Peyer's patch (tissue), 4 donors: ENCODE results near the gene HEXA.

Source experiments
- POLR2A ChIP-seq, 2 donors: fragments of 450-650 bp; IDR thresholded peaks; one replicate each; pipeline ENCODE4 v1.5.1; 2017; ENCODE audit warnings: antibody characterized with exemption in 2 of 2, mild to moderate bottlenecking in 2 of 2, moderate library complexity in 2 of 2
- TF ChIP-seq, protein P1 (sequence below), 6 experiments: fragments of 450-650 bp in 4 of 6; fragments of 200-600 bp in 2 of 6; sonication (generic) in 1 of 6; IDR thresholded peaks; one replicate each; pipeline ENCODE4 v1.5.1; 2017 to 2019; ENCODE audit warnings: antibody characterized with exemption in 6 of 6, mild to moderate bottlenecking in 3 of 6, moderate library complexity in 1 of 6

DNA sequence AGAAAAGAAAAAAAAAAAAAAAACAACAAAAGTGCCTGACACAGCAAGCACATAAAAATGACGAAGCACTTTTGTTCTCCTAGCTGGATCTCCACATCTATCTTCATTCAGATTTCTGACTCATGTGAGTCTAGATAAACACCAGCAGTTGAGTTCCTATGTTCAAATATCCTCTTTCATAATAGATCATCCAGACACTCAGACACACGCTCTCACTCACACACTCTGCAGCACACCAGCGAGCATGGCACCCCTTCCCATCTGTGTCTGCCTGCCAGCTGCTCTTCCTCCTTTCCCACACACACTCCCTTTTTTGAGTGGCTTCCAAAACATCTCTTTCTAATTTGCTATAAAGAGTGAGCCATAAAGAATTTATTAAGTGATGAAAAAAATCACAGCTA lies 36.0 kb downstream of the HEXA start:
- TF ChIP-seq, protein P1, sequence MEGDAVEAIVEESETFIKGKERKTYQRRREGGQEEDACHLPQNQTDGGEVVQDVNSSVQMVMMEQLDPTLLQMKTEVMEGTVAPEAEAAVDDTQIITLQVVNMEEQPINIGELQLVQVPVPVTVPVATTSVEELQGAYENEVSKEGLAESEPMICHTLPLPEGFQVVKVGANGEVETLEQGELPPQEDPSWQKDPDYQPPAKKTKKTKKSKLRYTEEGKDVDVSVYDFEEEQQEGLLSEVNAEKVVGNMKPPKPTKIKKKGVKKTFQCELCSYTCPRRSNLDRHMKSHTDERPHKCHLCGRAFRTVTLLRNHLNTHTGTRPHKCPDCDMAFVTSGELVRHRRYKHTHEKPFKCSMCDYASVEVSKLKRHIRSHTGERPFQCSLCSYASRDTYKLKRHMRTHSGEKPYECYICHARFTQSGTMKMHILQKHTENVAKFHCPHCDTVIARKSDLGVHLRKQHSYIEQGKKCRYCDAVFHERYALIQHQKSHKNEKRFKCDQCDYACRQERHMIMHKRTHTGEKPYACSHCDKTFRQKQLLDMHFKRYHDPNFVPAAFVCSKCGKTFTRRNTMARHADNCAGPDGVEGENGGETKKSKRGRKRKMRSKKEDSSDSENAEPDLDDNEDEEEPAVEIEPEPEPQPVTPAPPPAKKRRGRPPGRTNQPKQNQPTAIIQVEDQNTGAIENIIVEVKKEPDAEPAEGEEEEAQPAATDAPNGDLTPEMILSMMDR (IDR thresholded peaks at IDR 0.05): no peak
- TF ChIP-seq POLR2A (IDR thresholded peaks at IDR 0.05): no peak
